Measurements from ENCODE around the gene TRIP4.
"Not testable (repeated sequence)": the region's sequence is repeated elsewhere in the genome, so short reads cannot be mapped to it uniquely, and the experiment has no call there.

The TRIP4 gene

DNA sequence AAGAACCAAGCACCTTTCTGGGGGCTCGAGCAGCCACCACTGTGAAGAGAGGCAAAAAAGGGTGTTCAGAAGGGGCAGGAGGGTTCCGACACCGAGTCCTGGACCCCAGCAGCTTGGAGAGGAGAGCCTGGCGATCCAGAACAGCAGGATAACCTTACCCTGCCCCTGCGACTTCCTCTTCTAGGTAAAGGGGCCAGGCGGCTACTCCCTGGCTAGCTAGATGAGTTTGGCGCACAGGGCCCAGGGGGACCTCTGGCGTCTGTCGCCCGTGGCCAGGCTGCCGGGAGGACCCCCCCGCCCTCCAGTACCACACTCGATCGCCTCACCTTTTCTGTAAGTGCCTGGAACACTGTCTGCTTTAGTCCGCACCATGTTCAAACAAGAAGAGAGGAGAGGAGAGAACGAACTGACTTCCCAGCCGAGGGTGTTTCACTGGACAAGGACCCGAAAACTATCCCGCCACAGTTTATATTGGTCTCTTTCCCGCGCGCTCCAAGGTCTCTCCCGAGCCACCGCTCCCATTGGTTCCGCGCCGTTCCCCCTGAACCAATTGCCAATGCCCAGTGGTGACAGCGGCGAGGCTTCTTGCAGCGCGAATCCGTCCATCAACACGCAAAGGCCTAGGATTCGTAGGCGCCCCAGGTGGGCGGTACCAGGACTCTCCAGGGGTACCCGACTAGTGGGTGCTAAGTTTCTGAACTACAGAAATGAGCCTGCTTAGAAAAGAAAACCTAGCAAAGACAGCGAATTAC, 6.5 kb upstream of the TRIP4 start, which contains the start of gene PCLAF:
PCLAF (minus strand) TSS at position 442 of the 752 bp plus-strand sequence; CDS start at position 372, 70 bp downstream.
- DNase-seq (ENCODE audit: low read depth in 1 of 2, low spot score in 1 of 2), result peak; percentile 81 to 93

DNA sequence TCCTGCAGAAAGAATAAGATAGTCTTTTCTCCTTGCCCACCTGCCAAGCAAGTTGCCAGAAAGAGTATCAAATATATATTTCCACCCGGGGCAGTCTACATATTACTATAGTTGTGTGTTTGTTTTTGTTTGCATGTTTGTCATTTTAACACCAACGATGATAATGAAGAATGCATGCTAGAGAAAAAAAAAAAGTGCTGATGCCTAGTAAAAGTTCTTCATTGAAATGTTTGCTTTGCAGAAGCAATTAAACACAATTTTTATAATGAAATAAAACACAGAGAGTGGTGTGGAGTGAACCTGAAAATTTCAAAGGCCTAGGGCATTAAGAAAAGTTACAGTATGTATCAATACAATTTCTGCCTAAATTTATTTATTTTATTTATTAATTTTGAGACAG, 3.9 kb upstream of the TRIP4 start:
- DNase-seq (ENCODE audit: low read depth in 1 of 2, low spot score in 1 of 2), result no peak

DNA sequence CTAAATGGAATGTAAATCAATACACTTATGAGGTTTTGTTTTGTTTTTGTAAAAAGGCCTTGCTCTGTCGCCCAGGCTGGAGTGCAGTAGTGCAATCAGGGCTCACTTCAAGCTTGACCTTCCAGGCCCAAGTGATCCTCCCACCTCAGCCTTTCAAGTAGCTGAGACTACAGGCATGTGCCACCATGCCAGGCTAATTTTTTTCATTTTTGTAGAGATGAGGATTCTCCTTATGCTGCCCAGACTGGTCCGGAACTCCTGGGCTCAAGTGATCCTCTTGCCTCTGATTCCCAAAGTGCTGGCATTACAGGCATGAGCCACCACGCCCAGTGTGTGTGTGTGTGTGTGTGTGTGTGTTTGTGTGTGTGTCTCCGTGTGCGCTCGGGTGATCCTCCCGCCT, 1.3 kb upstream of the TRIP4 start:
- no peak for DNase-seq (ENCODE audit: low read depth in 1 of 2, low spot score in 1 of 2)

DNA sequence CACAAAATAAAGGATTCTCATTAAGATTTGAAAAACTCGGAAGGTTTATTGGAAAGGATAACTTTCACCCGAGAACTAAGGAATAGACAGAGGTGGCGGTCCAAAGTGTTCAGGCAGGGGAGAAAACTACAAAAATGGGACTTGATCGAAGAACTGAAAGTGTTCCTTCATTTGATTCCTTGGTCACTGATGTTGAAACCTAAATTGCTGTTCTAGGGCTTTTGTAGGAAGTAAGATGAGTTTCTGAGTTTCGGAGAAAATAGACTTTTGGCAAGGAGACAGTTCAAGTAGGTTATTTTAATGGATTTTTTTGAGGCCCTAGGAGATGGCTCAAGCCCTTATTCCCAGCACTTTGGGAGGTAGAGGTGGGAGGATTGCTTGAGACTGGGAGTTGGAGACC, 1.4 kb downstream of the TRIP4 start:
- no peak for DNase-seq (ENCODE audit: low read depth in 1 of 2, low spot score in 1 of 2)

DNA sequence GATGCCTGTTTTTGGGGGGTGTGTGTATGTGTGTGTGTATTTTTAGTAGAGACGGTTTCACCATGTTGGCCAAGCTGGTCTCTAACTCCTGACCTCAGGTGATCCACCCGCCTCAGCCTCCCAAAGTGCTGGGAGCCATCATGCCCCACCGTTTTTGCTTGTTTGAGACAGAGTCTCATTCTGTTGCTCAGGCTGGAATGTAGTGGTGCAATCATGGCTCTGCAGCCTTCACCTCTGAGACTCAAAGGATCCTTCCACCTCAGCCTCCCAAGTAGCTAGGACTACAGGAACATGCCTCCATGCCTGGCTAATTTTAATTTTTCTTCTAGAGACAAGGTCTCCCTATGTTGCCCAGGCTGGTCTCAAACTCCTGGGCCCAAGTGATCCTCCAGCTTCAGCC, 4.8 kb downstream of the TRIP4 start:
- not testable (repeated sequence) for DNase-seq (ENCODE audit: low read depth in 1 of 2, low spot score in 1 of 2)

DNA sequence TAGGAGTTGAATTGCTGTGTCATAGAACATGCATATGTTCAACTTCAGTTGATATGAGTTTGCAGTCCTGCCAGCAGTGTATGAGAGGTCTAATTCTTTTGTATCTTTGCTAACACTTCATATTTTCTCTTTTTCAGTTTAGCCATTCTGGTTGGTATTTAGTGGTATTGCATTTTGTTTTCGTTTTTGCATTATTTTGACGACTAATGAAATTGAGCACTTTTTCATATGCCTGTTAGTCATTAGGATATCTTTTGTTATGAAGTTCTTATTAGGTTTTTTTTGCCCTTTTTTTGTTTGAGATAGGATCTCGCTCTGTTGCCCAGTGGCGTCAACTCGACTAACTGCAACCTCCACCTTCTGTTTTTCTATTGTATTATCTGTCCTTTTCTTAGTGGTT, 9.2 kb downstream of the TRIP4 start:
- DNase-seq (ENCODE audit: low read depth in 1 of 2, low spot score in 1 of 2), result no peak

DNA sequence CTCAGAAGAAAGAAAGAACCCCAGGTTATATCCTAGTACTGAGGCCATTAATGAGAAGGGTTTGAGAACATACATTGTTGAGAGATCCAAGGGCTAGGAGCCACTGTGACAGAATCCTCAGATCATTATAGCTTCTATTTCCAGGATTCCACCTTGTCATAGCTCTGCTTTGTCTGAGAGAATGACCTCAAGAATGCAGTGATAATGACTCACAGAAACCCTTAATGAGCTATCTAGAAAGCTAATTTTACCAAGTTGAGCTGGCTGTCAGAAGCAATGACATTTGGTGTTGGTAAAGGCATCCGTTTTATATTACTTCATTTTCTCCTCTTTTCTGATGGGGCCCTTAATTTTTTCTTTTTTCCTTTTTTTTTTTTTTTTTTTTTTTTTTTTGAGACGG, 10.9 kb downstream of the TRIP4 start:
- no peak for DNase-seq (ENCODE audit: low read depth in 1 of 2, low spot score in 1 of 2)

DNA sequence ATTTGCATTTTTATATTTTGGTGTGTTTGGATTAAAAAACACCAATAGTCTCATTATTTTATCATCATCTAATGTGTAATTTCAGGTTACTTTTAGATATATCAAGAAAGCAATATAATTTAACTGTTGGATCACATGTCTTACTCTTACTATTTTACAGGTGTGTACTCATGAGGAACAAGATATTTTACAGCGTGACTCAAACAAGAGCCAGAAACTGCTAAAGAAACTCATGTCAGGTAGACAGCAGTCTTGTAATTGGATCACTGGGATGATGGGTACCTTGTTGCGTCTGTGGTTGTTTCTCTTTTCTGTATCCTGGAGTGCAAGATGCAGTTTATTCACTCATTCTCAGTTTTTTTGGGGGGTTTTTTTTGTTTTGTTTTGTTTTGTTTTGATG, 12.9 kb downstream of the TRIP4 start:
- DNase-seq (ENCODE audit: low read depth in 1 of 2, low spot score in 1 of 2), result no peak

DNA sequence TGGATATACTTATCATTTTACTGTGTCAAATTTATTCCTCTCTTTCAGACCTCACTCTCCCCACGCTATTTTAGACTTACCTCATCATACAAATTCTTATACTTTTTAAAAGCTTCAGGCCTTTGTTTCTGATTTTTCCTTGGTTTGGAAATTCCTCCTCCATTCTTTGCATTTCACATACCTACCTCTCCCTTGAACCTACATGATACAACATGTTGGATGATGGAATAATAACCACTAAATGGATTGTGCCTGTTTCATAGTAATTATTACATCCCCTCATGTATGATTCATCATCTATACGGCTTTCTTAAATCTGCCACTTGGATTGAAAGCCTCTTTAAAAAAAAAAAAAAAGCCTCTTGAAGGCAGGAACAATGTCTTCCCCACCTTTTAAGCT, 24.6 kb downstream of the TRIP4 start:
- DNase-seq (ENCODE audit: low read depth in 1 of 2, low spot score in 1 of 2), result no peak

DNA sequence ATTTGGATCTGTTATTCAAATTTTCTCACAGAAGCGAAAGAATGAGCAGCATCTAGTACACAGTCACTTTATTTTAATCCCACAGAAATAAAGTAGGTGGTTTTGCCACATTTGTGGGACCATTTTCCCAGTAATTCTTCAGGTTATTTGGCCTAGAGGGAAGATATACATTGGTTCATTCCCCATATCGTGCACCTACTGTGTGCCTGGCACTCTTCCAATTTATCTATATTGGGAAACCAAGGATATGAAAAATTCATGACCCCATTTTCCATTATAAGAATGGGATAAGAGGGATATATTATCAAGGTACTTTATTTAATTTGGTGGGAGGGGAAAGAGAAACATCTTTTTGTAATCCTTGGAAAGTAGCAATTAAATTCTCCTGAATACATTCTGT, 35.1 kb downstream of the TRIP4 start:
- DNase-seq (ENCODE audit: low read depth in 1 of 2, low spot score in 1 of 2), result no peak

DNA sequence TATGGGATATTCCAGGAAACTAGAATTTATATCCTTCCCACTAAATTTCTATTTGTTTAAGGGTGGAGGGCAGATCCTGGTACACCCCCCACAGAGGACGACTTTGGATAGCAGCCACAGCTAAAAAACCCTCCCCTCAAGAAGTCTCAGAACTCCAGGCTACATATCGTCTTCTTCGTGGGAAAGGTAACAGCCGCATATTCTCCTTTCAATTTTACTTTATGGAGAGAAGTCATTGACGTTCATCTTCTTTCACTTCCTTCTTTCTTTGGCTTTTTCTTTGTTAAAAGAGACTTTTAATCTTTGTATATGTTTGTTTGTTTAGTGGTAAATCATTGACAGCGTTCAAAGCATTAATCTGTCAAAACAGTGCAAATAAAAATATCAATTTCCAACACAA, 36.3 kb downstream of the TRIP4 start:
- no peak for DNase-seq (ENCODE audit: low read depth in 1 of 2, low spot score in 1 of 2)

DNA sequence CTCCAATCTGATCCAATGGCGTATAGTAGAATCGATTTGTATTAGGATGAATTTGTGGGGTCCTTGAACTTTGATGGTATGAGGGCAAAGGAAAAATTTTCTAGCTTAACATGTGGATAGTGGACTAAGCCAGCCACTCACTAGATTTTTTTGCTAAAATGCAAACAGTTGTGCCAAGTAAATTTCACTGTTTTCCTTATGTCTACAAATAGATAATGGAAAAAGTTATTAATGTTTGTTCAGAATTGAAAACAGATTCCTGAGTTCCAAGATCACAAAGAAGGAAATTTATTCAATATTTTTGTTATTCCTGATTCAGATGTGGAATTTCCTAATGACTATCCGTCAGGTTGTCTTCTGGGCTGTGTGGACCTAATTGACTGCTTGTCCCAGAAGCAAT, 37.6 kb downstream of the TRIP4 start:
- DNase-seq (ENCODE audit: low read depth in 1 of 2, low spot score in 1 of 2), result no peak

DNA sequence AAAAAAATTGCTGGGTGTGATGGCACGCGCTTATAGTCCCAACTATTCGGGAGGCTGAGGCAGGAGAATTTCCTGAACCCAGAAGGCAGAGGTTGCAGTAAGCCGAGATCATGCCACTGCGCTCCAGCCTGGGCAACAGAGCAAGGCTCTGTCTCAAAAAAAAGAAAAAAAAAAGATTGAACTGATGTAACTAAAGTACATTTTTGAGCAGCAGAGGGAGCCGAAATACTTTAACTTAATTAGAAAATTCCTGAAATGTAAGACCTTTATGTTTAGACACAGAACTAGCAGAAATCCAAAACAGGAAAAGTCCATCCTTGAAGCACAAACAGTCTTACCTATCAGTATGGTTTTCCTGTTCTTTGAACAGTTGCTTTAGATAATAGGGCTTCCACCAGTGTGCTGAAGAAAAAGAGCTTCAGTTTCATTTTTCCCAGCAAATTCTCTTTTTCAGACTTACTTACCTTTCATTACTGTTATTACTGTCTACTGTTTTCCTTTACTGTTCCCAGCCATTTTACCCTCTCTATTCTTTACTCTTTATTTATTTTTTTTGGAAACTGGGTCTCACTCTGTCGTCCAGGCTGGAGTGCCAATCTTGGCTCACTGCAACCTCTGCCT, 39.3 kb downstream of the TRIP4 start:
- no peak for DNase-seq (ENCODE audit: low read depth in 1 of 2, low spot score in 1 of 2)

DNA sequence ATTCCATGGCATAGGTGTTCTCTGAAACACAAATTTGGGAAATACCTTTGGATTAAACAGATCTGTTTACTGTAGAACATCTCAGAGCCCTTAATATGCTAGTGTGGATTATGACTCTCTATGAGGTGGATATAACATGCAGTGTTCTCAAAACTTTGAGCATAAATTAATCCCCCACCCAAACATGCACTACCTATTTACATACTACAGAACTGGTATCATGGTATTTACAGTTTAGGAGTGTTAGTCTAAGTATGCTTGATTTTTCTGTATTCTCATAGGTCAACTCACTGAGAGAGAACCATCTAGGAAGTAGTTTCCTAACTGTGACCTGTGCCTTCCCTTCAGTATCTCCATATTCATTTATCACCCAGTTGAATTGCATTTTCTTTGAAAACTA, 41.8 kb downstream of the TRIP4 start:
- peak in 1 of 2 donors; percentile 33 for DNase-seq (ENCODE audit: low read depth in 1 of 2, low spot score in 1 of 2)

DNA sequence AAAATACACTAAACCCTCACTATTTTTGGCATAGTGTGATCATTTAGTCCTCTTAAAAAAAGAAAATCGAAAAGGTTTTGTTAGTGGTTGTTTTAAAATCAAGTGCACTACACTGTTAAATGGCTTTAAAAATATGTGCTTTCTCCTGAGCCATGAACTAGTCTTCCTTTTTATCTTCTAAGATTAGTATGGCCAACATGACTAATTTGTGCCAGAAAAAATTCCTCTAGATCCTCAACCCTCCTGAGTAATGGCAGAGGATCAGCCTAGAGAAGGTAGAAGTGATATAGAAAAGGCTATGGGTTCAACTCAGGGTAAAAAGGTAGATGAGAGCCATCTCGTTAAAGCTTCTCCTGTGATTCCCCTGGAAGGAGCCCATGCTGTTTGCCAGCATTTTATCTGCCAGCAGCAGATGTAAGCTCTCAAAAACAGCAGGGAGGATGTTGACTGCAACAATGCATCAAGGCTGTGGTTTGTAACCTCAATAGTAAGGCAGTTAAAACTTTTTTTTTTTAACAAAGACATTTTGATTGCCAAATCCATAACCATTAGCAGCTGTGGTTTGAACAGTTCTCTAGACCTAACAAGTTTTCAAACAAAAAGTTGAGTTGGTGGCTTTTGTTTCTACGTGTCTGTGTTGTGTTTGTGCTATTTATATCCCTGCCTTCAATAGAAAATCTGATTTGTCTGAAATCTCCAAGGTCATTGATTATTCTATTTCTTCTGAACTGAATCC, 42.5 kb downstream of the TRIP4 start:
- no peak for DNase-seq (ENCODE audit: low read depth in 1 of 2, low spot score in 1 of 2)

DNA sequence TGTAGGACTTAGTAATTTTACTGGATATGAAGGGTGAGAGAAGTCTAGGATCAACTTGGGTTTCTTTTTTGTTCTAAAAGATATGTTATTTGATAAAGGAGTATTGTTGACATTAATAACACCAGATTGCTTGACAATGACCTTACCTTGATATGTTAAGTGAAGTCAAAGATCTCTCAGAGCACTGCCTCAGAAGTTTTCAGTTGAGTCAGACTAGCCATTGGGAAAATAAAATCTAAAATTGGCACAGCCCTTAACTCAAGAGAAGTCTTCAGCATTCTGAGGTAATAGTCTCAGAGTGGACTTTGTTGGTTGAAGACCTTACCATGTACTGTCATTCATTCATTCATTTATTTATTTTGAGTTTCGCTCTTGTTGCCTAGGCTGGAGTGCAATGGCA, 50.3 kb downstream of the TRIP4 start:
- no peak for DNase-seq (ENCODE audit: low read depth in 1 of 2, low spot score in 1 of 2)

DNA sequence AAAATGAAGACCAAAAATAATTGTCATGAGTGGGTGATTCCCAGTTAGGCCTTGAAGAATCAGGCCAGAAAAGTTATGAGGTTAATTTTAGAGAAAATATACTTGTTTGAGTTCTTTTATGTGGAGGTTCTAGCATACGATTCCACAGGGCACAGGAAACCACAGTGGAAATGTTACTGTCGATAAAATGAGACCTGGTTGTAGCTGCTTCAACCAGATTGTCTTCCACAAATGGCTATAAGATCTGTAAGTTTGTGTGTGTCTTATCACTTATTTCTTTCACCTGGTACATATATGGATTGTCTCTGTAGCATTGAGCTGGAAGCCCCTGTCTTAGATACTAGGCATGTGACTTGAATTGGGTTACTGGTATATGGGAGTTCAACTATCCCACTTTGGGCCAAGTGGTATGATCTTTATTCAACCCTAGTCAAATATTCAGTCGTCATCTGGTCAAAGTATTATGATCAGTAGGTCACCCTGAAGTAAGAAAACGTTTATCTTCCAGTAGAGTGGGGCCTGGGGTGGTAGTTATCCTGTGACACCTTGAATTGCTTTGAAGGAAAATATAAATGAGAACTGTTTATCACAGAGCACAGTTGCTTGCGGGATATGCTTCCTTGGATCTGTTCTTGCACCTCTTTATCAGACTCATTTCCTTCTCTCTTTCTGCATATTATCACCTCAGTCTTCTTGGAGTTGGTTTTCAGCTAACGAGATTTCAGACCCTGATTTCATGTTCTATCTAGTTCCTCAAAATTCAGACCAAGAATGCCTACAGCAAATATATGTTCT, 51.2 kb downstream of the TRIP4 start:
- DNase-seq (ENCODE audit: low read depth in 1 of 2, low spot score in 1 of 2), result no peak

DNA sequence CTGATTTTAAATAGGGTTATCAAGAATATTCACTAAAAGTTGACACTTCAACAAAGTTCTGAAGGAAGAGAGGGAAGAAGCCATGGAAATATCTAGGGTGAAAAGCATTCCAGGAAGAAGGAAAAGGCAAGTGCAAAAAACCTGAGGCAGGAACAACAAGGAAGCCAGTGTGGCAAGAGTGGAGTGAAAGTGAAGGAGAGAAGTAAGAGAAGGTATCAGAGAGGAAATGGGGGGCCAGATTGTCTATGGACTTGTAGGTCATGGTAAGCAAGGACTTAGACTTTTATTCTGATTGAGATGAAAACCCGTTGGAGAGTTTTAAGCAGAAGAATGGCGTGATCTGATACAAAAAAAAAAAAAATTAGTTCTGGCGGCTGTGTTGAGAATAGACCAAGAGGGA, 54.2 kb downstream of the TRIP4 start:
- DNase-seq (ENCODE audit: low read depth in 1 of 2, low spot score in 1 of 2), result no peak

DNA sequence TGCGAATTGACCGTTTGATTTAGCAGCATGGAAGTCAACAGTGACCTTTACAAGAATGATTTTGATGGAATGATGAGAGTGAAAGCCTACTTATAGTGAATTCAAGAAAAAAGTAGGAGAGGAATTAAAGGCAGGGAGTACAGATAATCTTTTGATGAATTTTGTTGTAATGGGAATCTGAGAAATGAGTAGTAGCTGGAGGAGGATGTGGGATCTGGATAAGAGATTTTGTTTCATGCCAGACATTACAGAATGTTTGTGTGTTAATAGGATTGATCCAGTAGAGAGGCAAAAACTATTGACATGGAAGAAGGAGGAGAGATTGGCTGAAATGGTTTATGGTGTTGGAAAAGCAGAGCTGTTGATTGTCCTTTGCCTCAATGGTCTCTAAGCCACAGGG, 55.4 kb downstream of the TRIP4 start:
- DNase-seq (ENCODE audit: low read depth in 1 of 2, low spot score in 1 of 2), result no peak

DNA sequence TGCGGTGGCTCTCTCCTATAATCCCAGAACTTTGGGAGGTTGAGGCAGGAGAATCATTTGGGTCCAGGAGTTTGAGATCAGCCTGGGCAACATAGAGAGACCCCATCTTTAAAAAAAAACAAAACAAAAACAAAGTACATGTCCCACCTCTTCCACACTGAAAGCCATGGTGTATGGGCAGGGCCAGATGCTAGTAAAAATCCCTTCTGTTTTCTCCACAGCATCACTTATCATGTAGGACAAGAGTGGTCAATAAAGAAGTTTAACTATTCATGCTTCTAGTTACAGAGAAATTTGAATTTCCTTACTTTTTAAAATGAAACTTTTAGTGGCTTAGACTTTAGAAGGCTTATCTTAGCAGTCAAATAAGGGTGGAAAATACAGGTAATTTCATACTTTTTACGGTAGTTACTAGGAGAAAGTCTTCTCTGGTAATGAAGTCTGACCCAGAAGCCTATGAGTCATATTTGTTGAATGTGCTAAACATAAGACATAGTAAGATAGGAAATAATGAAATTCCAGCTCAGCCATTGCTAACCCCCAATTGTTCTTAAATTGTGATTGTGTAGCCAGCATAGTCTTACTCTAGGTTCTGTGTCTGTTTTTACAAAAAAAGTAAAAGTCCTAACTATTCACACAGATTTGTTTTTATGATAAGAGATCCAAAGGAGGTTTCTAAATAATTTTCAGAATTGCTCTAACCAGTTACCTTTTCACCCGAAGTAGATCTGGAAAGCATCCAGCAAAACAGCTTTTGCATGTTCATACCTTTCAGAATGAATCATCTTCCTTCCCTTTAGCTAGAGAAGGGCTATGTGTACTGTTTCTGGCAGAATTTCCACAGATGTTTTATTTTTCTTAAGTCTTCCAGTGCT, 56.3 kb downstream of the TRIP4 start:
- DNase-seq (ENCODE audit: low read depth in 1 of 2, low spot score in 1 of 2), result peak in 1 of 2 donors; percentile 52
